HK-2 (cell line): ENCODE data around the gene SPATA2L.
"Not testable (repeated sequence)": the region's sequence is repeated elsewhere in the genome, so short reads cannot be mapped to it uniquely, and the experiment has no call there.

Source experiments
- DNase-seq: peaks from one replicate; pipeline ENCODE4 v3.0.0-alpha.2; 2018; ENCODE audit not compliant: unreplicated experiment

The SPATA2L gene

DNA sequence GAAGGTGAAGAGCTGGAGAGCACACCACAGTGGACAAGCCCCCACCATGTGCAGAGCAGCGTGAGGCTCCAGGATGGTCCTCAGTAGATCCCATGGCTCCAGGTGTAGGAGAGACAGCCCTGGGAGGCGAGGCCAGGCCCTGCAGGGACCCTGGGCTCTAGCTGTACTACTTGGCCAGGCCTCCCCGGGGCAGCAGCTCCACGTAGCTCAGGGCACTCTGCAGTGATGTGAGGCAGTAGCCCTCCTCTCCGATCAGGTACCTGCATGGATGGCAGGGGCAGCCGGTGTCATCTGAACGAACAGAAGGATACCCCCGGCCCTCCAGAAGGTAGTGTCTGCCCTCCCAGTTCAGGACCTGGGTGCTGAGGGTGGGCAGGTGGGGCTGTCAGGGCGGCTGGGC is 6.2 kb upstream of the SPATA2L start:
- no peak for DNase-seq

DNA sequence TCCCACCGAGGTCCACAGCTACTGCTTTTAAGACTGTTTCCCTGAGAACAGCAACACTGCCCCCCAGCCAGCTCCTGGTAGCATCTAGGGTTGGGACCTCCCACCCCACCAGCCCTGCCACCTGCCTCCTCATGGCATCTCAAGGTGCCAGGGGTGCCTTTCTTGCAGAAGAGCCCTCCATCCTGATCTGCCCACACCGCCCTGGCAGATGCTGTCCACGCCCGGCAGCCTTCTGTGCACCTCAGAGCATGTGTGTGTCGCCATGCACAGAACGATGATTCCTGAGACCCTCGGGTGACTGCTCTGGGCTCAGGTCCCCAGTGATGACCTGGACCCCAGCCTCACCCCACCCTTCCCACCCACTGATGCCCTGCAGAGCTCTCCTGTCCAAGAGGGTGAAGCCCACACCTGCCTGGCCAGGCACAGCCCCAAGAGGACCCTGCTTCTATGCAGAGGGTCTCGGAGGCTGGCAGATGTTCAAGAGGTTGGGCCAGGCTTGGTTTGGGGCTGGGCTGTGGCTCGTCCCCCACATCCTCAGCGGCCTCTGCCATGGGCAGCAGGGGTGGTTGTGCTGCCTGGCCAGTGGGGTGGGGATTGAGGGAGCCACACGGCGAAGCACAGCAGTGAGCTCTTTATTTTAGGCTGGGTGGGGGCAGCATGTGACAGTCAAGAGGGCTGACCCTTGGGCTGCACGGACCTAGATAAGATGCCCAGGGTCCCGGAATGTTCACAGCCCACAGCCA is 5.2 kb upstream of the SPATA2L start:
- DNase-seq, result no peak

DNA sequence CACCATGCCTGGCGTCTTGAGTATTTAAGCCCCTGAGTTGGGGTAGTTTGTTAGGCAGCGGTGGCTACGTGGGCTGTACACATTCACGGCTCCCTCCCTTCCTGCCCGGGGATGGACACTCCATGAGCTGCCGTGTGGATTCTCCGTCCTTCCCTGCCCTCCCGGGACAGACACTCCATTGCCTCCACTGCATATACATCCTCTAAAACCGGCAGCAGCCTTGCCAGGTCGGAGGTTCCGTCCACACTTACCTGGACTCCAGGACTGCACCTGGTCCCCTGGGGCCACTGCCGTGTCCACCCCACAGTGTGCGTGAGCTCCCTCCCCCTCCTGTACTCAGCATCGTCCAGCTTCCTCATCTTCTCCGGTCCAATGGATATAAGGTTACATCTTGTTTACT is 3.5 kb upstream of the SPATA2L start:
- no peak for DNase-seq

DNA sequence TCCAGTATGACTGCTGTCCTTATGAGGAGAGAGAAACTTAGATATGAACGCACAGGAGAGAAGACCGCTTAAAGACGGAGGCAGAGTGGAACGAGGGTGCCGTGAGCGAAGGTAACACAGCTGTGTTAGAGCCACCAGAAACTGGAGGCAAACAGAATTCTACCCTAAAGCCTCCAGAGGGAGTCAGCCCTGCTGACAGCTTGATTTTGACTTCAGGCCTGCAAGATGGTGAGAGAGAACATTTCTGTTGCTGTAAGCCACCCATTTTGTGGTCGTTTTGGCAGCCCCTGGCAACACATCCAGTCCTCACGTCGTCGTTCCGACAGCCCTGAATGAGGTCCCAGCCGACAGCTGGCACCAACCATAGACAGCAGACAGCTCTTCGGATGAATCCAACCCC is 2.8 kb upstream of the SPATA2L start:
- no peak for DNase-seq

DNA sequence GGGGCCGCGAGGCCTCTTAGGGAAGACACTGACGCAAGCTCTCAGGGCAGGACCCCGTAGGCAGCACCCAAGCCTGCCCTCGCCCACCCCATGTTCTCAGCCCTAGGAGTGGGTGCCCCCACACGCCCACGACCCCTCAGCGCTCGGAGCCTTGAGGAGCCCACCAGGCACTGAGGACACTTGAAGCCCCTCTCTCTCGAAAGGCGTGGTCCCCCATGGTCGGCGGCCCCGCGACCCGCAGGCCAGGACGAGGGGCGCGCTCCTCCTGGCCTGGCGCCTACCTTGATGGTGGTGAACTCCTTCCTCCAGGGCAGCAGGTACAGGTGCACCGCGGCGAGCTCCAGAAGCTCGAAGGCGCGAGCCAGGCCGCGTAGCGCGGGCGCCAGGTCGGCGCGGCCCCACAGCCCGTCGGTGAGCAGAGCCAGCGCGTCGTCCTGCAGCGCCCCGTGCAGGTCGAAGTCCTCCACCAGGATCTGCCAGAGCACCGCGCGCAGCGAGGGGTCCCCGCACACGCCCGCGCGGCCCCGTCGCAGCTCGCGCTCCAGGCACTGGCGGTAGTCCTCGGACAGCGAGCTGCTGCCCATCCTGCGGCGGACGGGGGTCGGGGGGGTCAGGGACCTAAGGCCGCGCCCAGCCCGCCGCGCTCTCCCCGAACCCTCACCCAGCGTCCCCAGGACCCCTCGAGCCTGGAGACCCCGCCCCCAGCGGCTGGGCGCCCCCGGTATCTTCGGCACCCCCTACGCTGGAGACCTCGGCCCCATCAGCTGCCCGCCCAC is 668 bp downstream of the SPATA2L start:
- peak; percentile 61 for DNase-seq

DNA sequence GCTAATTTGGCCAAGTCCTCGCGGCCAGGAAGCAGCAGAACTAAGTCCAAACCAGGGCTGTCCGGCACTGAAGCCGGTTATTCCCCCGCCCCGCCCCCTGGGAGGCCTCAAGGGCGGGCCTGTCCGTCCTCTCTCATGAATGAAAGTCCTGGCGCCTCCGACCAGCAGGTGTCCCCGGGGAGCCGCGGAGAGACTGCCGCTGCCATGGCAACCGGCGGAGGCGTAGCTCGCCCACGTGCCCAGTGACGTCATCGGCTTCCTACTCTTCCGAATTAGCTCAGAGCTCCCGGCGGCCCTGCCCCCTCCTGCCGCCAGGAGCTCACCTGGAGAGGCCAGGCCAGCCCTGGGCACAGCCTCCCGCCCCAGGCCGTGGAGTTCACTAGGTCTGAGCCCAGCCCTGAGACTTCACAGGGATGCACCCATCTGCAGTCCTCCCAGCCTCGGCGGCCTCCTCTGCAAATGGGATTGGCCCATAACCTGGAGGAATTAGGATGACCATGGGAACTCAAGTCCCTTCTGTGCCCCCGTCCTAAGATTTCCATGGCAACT is 1.3 kb downstream of the SPATA2L start:
- DNase-seq, result peak; percentile 98

DNA sequence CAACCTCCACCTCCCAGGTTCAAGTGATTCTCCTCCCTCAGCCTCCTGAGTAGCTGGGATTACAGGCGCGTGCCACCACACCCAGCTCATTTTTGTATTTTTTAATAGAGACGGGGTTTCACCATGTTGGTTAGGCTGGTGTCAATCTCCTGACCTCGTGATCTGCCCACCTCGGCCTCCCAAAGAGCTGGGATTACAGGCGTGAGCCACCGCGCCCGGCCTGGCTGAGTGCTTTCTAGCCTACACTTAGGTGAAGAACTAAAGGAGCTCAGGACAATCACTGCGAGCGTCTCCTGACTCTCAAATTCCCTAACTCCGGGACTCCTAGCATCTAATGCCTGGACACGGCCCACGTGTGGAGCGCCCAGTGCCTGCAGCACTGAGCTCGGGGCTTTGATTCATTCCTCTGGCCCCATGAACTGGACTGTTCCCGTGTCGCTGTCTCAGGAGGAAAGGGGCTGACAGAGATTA is 1.8 kb downstream of the SPATA2L start:
- not testable (repeated sequence) for DNase-seq

DNA sequence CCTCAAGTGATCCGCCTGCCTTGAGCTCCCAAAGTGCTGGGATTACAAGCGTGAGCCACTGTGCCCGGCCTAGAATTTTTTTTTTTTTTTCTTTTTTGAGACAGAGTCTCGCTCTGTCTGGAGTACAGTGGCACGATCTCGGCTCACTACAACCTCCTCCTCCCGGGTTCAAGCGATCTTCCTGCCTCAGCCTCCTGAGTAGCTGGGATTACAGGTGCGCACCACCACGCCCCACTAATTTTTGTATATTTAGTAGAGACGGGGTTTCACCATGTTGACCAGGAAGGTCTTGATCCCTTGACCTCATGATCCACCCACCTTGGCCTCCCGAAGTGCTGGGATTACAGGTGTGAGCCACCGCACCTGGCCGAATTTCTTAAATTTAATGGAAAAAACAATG is 2.8 kb downstream of the SPATA2L start:
- DNase-seq, result not testable (repeated sequence)

DNA sequence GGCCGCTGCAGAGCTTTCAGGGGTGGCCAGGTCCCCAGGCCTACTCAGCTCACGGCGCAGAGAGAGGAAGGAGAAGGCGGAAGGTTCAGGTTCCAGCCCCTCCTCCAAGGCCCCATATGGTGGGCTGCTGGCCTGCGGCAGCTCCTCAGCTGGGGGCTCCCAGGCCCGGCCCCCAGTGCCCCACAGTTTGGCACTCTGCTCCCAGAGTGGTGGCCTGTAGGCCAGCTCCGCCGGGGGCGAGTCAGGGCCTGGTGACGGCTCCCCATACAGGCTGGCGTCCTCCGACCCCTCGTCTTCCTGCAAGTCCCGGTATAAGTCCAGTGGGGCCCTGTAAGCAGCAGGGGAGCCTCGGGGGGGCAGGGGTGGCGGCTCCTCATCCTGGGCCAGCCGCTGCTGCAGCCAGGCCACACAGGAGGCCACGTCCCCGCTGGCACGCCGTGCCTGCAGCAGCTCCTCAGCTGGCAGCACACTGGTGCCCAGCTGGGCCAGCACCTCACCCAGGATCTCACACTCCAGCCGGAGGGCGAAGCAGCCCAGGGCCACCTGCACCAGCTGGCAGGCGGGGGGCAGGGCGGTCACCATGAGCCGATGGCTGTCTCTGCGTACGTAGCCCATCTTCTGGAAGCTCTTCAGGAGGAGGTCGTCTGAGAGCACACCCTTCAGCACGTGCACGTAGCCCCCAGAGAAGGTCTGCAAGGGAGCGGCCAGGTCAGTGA is 3.7 kb downstream of the SPATA2L start:
- no peak for DNase-seq

DNA sequence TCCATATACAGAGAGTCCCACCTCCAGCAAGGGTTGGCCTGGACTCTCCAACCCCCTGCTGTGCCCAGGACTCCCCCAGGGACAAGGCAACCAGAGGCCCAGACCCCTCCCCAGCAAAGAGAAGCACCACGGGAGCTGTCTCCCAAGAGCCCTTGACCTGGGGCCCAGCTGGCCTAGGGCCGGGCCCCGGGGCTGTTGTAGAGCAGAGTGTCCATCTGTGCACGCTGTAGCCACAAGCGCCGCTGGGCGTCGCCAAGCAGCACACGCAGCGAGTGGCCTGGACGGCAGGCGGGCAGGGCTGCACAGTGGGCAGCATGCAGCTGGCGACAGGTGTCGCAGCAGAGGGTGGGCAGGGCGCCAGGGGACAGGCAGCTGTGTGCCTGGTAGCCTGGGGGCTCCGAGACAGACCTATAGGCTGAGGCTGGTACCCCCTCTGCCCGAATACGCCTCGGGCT is 4.3 kb downstream of the SPATA2L start:
- DNase-seq, result no peak

DNA sequence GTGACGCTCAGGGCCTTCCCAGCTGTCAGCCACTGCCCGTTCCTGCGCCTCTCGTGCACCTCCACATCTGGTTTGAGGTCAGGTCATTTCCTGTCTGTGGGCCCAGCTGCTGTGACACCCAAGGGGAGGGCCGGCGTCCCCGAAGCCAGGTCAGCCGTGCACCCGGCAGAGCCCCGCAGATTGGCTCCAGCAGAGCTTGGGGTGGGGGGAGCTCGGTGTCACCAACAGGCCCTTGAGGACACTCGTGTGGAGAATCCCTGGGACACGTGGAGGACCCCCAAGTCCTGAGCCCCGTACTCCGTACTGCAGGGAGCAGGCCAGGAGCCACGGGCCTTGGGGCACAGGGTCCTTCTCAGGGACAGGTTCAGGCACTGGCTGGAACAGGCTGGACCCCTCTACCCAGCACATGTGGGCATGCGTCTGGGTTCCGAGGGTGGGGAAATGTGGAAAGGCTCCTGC is 4.8 kb downstream of the SPATA2L start:
- no peak for DNase-seq

DNA sequence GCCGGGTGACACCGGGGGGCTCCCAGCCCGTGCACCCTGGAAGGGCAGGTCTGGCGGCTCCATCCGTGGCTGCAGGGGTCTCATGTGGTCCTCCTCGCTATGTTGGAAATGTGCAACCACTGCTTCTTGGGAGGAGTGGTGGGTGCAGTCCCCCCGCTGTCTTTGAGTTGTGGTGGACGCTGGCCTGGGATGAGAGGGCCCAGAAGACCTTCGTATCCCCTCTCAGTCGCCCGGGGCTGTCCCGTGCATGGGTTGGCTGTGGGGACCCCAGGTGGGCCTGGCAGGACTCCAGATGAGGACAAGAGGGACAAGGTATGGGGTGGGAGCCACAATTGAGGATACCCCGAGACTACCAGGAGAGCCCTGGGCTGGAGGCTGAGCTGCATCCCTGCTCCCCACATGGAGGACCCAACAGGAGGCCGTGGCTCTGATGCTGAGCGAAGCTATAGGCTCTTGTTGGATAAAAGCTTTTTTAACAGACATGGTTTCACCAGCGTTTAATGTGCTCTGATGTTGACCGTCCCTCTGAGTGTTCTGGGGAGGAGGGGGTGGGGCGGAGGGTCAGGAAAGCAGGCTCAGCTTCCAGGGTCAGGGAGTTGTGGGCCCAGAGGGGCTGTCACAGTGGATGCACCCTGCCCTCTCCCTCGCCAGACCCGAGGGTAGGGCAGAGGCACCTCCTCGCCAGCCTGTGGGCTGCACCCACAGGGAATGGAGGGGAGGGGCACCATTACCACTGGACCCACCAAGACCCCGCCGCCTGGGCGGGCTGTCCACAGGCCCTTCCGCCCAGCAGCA is 5.4 kb downstream of the SPATA2L start:
- DNase-seq, result no peak

DNA sequence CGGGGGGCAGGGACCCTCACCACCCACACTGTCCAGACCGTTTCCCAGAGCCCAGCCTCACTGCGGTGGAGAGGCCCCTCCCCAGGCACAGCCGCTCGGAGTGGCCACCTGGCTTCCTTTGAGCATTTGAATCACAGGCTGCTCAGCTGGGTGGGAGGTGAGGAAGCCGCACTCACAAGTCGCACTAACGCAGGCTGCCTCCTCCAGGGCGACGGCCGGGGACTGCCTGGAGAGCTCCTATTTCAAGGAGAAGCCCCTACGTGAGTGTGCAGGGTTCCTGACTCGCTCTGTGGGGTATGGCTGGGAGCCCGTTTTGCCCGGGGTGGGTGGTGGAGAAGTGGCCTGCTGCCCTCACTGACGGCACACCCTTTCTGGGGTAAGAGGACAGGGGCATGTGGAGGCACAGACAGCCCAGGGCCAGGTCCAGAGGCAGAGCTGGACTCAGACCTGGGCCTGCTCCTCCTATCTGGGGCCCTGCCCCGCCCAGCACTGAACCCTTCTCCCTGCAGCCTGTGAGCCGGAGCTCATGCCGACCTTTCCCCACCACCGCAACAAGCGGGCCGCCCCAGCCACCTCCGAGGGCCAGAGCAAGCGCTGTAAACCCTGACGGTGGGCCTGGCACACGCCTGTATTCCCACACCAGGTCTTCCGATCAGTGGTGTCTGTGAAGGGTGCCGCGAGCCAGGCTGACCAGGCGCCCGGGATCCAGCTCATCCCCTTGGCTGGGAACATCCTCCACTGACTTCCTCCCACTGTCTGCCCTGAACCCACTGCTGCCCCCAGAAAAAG is 6.2 kb downstream of the SPATA2L start:
- no peak for DNase-seq

DNA sequence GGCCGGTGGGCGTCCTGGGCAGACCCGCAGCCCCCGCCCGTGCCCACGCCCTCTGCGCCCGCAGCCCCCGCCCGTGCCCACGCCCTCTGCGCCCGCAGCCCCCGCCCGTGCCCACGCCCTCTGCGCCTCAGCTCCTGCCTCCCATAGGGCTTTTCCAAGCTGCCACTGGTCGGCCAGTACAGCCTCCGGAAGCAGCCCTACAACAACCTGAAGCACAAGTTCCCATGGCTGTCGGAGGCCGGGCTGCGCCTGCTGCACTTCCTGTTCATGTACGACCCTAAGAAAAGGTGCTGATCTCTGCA is 6.8 kb downstream of the SPATA2L start:
- DNase-seq, result not testable (repeated sequence)

DNA sequence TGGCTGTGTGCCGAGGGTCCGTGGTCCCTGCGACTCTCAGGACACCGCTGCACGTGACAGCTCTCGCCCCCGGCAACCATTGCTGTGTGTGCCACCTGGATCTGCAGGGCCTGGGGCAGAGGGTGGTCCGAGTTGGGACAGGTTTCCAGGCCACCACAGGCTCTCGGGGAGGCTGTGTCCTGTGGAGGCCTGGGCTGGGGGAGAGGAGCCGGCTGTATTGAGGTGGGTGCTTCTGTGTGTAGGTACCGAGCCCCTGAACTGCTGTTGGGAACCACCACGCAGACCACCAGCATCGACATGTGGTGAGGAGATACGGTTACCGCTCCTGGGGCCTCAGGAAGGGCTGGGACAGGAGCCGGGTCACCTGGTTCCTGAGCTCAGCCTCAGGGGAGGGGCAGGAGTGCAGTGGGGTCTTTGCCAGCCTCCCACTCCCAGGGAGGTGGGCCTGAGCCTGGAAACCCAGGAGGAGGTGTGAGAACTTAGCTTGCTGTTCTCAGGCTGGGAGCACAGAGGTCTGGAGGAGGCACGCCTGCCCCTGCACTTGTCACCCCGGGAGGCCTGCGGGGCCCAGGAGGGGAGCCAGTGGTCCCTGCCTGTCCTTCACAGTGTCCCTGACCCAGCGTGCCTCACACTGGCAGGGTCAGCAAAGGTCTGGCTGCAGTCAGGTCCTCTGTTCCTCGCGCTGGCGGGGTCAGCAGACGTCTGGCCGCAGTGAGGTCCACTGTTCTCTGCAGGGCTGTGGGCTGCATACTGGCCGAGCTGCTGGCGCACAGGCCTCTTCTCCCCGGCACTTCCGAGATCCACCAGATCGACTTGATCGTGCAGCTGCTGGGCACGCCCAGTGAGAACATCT is 7.3 kb downstream of the SPATA2L start:
- DNase-seq, result no peak

DNA sequence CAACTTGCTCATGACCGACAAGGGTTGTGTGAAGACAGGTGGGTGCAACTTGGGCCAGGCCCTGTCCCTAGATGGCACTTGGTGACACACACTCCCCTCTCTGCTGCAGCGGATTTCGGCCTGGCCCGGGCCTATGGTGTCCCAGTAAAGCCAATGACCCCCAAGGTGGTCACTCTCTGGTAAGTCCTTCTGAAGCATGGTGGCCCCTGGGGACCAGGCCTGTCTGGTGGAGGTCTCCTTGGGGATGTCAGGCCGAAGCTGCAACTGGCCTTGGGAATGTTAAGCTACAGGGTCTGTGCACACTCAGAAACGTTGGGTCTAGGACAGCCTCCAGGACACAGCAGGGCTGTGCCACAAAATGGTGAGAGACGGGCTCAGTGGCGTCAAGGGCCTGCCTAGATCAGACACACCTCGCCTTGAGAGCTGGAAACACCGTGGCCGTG is 8.2 kb downstream of the SPATA2L start:
- DNase-seq, result no peak

DNA sequence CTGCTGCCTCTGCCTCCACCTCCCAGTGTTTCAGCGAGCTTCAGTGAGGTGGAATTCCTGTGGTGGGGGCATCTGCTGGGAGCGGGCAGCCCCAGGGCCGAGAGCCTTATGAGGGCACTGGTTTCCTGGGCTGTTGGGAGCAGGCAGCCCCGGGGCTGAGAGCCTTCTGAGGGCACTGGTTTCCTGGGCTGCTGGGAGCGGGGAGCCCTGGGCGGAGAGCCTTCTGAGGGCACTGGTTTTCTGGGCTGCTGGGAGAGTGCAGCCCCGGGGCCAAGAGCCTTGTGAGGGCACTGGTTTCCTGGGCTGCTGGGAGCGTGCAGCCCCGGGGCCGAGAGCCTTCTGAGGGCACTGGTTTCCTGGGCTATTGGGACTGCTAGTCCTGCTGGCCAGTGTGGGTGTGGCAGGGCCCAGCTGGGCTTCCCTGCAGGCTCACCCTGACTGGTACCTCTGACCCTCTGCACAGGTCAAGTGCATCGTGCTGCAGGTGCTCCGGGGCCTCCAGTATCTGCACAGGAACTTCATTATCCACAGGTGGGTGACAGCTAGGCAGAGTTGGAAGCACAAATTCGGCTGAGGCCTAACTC is 9.4 kb downstream of the SPATA2L start:
- DNase-seq, result no peak

DNA sequence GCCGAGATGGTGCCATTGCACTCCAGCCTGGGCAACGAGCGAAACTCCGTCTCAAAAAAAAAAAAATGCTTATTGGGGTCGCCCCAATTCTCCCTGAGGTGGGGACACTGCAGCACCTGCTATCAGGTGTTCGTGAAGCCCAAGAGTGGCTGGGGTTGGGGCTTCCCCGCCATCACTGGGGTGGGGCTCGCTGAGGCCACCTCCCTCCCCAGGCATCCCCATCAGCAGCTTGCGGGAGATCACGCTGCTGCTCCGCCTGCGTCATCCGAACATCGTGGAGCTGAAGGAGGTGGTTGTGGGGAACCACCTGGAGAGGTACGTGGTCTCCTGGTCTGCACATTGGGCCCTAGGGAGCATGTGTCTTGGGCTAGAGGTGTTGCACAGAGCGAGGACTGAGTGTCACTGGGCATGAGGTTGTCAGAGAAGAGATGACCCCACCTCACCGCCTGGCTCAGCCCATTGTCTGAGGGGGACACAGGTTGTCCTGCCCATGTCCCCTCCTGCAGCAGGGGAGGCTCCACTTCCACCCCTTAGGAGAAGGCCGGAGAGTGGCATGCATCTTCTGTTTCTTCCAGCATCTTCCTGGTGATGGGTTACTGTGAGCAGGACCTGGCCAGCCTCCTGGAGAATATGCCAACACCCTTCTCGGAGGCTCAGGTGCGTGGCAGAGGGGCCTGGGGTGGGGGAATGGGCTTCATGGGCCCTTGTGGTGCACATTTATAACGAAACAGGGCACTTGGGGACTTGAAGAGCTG is 10.1 kb downstream of the SPATA2L start:
- DNase-seq, result no peak
